ENCODE data around the gene QARS1.

- TF ChIP-seq POLR2A (IDR thresholded peaks at IDR 0.05), result no peak
- TF ChIP-seq, protein P1, sequence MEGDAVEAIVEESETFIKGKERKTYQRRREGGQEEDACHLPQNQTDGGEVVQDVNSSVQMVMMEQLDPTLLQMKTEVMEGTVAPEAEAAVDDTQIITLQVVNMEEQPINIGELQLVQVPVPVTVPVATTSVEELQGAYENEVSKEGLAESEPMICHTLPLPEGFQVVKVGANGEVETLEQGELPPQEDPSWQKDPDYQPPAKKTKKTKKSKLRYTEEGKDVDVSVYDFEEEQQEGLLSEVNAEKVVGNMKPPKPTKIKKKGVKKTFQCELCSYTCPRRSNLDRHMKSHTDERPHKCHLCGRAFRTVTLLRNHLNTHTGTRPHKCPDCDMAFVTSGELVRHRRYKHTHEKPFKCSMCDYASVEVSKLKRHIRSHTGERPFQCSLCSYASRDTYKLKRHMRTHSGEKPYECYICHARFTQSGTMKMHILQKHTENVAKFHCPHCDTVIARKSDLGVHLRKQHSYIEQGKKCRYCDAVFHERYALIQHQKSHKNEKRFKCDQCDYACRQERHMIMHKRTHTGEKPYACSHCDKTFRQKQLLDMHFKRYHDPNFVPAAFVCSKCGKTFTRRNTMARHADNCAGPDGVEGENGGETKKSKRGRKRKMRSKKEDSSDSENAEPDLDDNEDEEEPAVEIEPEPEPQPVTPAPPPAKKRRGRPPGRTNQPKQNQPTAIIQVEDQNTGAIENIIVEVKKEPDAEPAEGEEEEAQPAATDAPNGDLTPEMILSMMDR (IDR thresholded peaks at IDR 0.05), result no peak
Observed at GRCh38 chr3:49120096-49120437, 15.5 kb upstream of the QARS1 start.

Data from heart left ventricle (tissue), 13 donors.